HG03196 (cell line): ENCODE results near the gene ST6GALNAC1.

ENCODE experiments used
- ATAC-seq: cut with Tn5 transposase; IDR thresholded peaks from one replicate; pipeline ENCODE4 v1.9.1; 2021; ENCODE audit not compliant: unreplicated experiment

The ST6GALNAC1 gene

DNA sequence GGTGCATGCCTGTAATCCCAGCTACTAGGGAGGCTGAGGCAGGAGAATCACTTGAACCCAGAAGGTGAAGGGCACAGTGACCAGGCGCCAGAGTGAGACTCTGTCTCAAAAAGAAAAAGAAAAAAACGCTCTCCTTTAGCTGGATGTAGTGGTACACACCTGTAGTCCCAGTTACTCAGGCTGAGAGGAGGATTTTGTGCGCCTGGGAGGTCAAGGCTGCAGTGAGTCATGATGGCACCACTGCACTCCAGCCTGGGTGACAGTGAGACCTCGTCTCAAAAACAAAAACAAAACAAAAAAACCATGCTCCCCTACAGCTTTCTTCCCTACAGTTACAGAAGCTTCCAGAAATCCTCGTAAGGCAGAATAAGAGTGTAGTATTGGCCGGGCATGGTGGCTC, 33.1 kb upstream of the ST6GALNAC1 start:
- no peak for ATAC-seq

- no peak for ATAC-seq
These were observed 32.1 kb upstream of the ST6GALNAC1 start for GRCh38 chr17:76675648-76676047.

- ATAC-seq = no peak
These were observed 31.0 kb upstream of the ST6GALNAC1 start for GRCh38 chr17:76674600-76674999.

- ATAC-seq = no peak
These were observed 30.2 kb upstream of the ST6GALNAC1 start for GRCh38 chr17:76673729-76674128.

- no peak for ATAC-seq
These were observed 29.3 kb upstream of the ST6GALNAC1 start for GRCh38 chr17:76672892-76673291.

- ATAC-seq = no peak
These were observed 28.8 kb upstream of the ST6GALNAC1 start for GRCh38 chr17:76672270-76672851.

GRCh38 chr17:76671912-76672262, 28.3 kb upstream of the ST6GALNAC1 start:
- ATAC-seq = no peak

- ATAC-seq = peak; percentile 98
These were observed 27.8 kb upstream of the ST6GALNAC1 start for GRCh38 chr17:76671123-76671911.

GRCh38 chr17:76670718-76671122, 27.2 kb upstream of the ST6GALNAC1 start:
- no peak for ATAC-seq

GRCh38 chr17:76670020-76670717, 26.6 kb upstream of the ST6GALNAC1 start:
- ATAC-seq = no peak

DNA sequence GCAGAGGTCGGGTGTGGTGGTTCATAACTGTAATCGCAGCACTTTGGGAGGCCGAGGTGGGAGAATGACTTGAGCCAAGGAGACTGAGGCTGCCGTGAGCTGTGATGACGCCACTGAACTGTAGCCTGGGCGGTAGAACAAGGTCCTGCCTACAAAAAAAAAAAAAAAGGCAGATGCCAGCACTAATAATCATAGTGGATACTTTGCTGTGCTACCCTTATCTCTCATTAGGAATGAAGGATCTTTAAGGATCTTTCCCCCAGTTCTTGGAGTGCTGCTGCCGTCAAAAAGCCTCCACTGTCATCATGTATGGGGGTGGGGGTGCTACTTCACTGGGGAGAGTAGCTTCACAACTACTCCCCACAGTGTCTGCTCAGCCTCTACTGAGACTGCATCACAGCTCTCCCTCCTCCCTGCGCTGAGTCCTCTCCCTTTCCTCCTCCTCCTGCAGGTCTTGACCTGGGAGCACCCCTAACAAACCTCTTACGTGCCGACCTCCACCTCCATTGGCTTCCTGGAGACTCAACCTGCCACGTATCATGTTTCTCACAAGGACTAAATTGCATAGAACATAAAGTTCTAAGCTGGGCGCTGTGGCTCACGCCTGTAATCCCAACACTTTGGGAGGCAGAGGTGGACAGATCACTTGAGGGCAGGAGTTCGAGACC, 24.4 kb upstream of the ST6GALNAC1 start:
- no peak for ATAC-seq

DNA sequence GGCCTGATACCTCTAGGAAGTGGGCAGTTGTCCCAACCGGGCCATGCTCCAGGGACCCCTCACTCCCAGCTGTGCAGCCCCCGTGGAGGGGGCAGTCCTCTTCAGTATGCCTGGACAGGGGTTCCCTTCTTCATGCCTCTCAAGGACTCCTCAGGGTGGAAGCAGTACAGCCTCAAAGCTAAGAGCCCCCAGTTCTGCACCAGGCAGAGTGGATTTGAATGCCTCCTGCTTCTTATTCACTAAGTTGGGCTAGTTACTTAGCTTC, 23.9 kb upstream of the ST6GALNAC1 start:
- ATAC-seq = no peak

DNA sequence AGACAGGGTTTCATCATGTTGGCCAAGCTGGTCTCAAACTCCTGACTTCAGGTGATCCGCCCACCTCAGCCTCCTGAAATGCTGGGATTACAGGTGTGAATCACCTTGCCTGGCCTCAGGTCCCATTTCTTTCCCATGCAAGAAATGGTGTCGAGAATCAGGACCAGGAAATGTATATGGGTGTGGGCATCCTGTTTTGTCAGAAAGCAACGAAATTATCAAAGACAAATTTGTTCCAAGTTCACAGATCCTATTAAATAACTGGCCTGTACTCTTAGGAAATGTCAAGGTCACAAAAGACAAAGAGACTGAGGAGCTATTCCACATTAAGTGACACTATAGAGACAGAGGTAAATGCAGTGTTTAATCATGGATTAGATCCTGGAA, 17.1 kb upstream of the ST6GALNAC1 start:
- no peak for ATAC-seq

- no peak for ATAC-seq
These were observed 16.5 kb upstream of the ST6GALNAC1 start for GRCh38 chr17:76659928-76660655.

DNA sequence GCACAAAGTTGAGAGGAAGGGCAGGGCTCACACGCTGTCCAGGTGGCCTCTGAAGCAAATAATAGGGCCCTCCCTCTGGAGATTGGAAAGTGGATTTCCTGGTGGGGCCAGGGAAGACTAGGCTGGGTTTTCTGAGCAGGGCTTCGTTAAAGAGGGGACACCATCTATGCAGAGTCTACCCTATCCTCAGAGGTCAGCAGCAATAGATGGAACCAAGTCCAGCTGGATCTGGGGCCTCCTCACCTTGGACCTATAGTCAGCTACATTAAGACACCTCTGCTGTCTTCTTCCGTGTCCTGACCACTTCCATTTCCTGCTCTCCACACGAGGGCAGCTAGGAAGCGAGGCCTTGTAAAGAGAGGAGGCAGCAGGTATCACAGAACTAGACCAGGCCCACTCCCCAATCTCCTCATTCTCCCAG, 14.7 kb upstream of the ST6GALNAC1 start:
- ATAC-seq = no peak

DNA sequence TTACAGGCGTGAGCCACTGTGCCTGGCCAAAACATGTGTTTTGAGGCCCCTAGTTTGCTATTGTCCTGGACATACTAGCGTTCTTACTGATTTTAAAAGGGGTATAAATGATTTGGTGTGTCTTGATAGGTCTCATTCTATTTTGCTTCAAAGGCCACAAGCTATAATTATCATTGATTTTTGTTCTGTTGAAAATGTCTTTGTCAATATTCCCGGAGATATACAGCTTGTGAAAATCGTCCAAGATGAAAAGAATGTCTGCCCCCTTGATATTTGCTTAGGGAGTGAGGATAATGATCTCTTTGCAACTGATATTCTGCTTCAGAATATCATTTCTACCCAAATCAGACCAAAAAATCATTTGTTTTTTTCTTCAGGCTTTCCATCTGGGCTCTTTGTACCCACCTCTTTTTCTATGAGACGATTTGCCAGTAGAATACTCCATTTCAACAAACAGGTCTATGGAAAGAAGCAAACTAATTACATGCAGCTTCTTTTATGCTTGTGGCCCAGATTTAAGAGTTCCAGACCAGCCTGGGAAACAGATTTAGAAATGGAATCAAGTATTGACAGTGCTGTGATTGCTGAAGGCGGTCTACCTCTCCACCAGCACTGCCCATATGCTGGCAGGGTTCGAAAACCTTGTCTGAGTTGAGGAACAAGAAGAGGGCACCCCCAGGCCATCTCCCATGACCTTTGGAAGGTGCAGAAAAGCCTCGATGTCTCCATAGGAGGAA, 14.1 kb upstream of the ST6GALNAC1 start:
- no peak for ATAC-seq

- no peak for ATAC-seq
These were observed 10.9 kb upstream of the ST6GALNAC1 start for GRCh38 chr17:76654408-76654807.

GRCh38 chr17:76650504-76650903, 6.9 kb upstream of the ST6GALNAC1 start:
- ATAC-seq = no peak

DNA sequence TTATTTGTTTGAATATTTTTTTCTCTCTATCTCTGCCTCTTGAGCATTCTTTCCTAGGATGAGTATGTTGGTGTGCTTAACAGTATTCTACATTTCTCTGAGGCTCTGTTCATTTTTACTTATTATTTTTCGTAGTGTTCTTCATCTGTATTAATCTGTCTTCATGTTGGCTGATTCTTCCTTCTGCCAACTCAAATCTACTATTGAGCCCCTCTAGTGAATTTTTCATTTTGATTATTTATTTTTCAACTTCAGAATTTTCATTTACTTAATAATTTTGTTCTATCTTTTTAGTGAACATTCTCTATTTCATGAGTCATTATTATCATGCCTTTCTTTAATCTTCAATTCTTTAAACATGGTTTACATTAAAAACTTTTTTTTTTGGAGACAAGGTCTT, 3.2 kb upstream of the ST6GALNAC1 start:
- ATAC-seq = no peak

DNA sequence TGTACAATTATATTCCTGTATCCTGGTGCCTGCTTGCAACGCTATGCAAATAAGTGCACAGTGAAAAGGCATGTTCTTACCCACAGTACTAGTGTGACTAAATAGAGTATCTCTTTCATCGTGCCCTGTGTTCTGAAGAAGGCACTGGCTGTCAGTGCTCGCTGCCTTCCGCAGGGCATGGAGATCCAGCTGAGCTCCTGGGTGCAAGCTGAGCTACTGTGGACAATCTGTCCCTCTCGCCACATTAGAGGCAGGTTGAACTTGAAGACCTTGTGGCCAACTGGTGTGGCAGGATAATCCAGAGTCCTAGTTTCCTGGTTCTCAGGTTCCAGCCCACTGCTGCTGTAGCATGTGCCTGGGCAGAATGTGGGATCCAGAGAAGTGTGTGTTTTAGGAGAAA, 1.9 kb upstream of the ST6GALNAC1 start:
- no peak for ATAC-seq

- ATAC-seq = no peak
These were observed 1.4 kb upstream of the ST6GALNAC1 start for GRCh38 chr17:76644995-76645394.
